ENCODE data around the gene CBFA2T3.

The CBFA2T3 gene

GRCh38 chr16:88854306-88855111 lies 122.5 kb downstream of the CBFA2T3 start:
- TF ChIP-seq CTCF (IDR thresholded peaks at IDR 0.05; ENCODE audit: low read depth, low read length) (no peak), EZH2phosphoT487 (IDR thresholded peaks at IDR 0.05; ENCODE audit: low read depth) (no peak)
- H2AFZ ChIP-seq (ENCODE audit: low read depth, low read length), result no peak overlapping the region
- peaks cover 23% of the 10 kb centered on the region for H3K4me1 ChIP-seq (ENCODE audit: low read length)
- H3K4me3 ChIP-seq (ENCODE audit: low read length), result no peak overlapping the region
- H3K9me3 ChIP-seq (ENCODE audit: insufficient read depth, low read length), result no peaks in the 10 kb centered on the region
- H3K9ac ChIP-seq (ENCODE audit: low read length), result no peak overlapping the region
- 0 out of 2 replicates have a peak overlapping the region, but pooled peaks have one; percentile 7 for H3K4me2 ChIP-seq (ENCODE audit: low read length)
- no peak overlapping the region for H3K27ac ChIP-seq (ENCODE audit: low read length)
- H3K27me3 ChIP-seq (ENCODE audit: low read depth, low read length), result no peaks in the 10 kb centered on the region
- H3K79me2 ChIP-seq (ENCODE audit: low read length), result peaks cover 18% of the 10 kb centered on the region
- H3K36me3 ChIP-seq (replicated peaks; ENCODE audit: low read depth, low read length), result peaks cover 6% of the 10 kb centered on the region
- H4K20me1 ChIP-seq (ENCODE audit: insufficient read depth, low read length), result peaks cover 9% of the 10 kb centered on the region; the same call in 1 of the 2 replicates

GRCh38 chr16:88853325-88853941 lies 123.6 kb downstream of the CBFA2T3 start:
- Histone ChIP-seq H4K20me1 (ENCODE audit: insufficient read depth, low read length) (peaks cover 9% of the 10 kb centered on the region; the same call in 1 of the 2 replicates), H3K36me3 (replicated peaks; ENCODE audit: low read depth, low read length) (peaks cover 6% of the 10 kb centered on the region), H3K79me2 (ENCODE audit: low read length) (peaks cover 18% of the 10 kb centered on the region), H3K9ac (ENCODE audit: low read length) (no peak overlapping the region), H3K4me3 (ENCODE audit: low read length) (no peak overlapping the region), H3K27ac (ENCODE audit: low read length) (no peak overlapping the region), H3K9me3 (ENCODE audit: insufficient read depth, low read length) (no peaks in the 10 kb centered on the region), H3K4me1 (ENCODE audit: low read length) (peaks cover 23% of the 10 kb centered on the region), H3K27me3 (ENCODE audit: low read depth, low read length) (no peaks in the 10 kb centered on the region), H3K4me2 (ENCODE audit: low read length) (no peak overlapping the region), H2AFZ (ENCODE audit: low read depth, low read length) (no peak overlapping the region)
- TF ChIP-seq CTCF (IDR thresholded peaks at IDR 0.05; ENCODE audit: low read depth, low read length) (no peak), EZH2phosphoT487 (IDR thresholded peaks at IDR 0.05; ENCODE audit: low read depth) (no peak)

- Histone ChIP-seq H2AFZ (ENCODE audit: low read depth, low read length) (no peak overlapping the region), H3K36me3 (replicated peaks; ENCODE audit: low read depth, low read length) (peaks cover 11% of the 10 kb centered on the region), H3K9ac (ENCODE audit: low read length) (no peak overlapping the region), H3K9me3 (ENCODE audit: insufficient read depth, low read length) (no peaks in the 10 kb centered on the region), H3K27ac (ENCODE audit: low read length) (no peak overlapping the region), H3K4me1 (ENCODE audit: low read length) (peaks cover 16% of the 10 kb centered on the region), H3K79me2 (ENCODE audit: low read length) (peaks cover 6% of the 10 kb centered on the region; the same call in 1 of the 2 replicates), H4K20me1 (ENCODE audit: insufficient read depth, low read length) (peaks cover 9% of the 10 kb centered on the region; the same call in 1 of the 2 replicates), H3K27me3 (ENCODE audit: low read depth, low read length) (no peaks in the 10 kb centered on the region), H3K4me2 (ENCODE audit: low read length) (no peak overlapping the region), H3K4me3 (ENCODE audit: low read length) (no peak overlapping the region)
- TF ChIP-seq EZH2phosphoT487 (IDR thresholded peaks at IDR 0.05; ENCODE audit: low read depth) (no peak), CTCF (IDR thresholded peaks at IDR 0.05; ENCODE audit: low read depth, low read length) (no peak)
Observed at GRCh38 chr16:88851616-88852015, 125.4 kb downstream of the CBFA2T3 start.

GRCh38 chr16:88850531-88851199 lies 126.3 kb downstream of the CBFA2T3 start:
- no peak overlapping the region for H3K27ac ChIP-seq (ENCODE audit: low read length)
- peaks cover 12% of the 10 kb centered on the region for H3K4me1 ChIP-seq (ENCODE audit: low read length)
- H2AFZ ChIP-seq (ENCODE audit: low read depth, low read length), result no peak overlapping the region
- H3K4me2 ChIP-seq (ENCODE audit: low read length), result no peak overlapping the region
- peaks cover 1% of the 10 kb centered on the region; the same call in 1 of the 2 replicates for H3K79me2 ChIP-seq (ENCODE audit: low read length)
- no peak overlapping the region for H3K4me3 ChIP-seq (ENCODE audit: low read length)
- H3K27me3 ChIP-seq (ENCODE audit: low read depth, low read length), result no peaks in the 10 kb centered on the region
- no peaks in the 10 kb centered on the region for H3K9me3 ChIP-seq (ENCODE audit: insufficient read depth, low read length)
- H3K9ac ChIP-seq (ENCODE audit: low read length), result no peak overlapping the region
- H3K36me3 ChIP-seq (replicated peaks; ENCODE audit: low read depth, low read length), result peaks cover 11% of the 10 kb centered on the region
- TF ChIP-seq EZH2phosphoT487 (IDR thresholded peaks at IDR 0.05; ENCODE audit: low read depth), result no peak
- no peak for TF ChIP-seq CTCF (IDR thresholded peaks at IDR 0.05; ENCODE audit: low read depth, low read length)
- peaks cover 5% of the 10 kb centered on the region; the same call in 1 of the 2 replicates for H4K20me1 ChIP-seq (ENCODE audit: insufficient read depth, low read length)
